ENCODE data around the gene CXCL10.

The CXCL10 gene

DNA sequence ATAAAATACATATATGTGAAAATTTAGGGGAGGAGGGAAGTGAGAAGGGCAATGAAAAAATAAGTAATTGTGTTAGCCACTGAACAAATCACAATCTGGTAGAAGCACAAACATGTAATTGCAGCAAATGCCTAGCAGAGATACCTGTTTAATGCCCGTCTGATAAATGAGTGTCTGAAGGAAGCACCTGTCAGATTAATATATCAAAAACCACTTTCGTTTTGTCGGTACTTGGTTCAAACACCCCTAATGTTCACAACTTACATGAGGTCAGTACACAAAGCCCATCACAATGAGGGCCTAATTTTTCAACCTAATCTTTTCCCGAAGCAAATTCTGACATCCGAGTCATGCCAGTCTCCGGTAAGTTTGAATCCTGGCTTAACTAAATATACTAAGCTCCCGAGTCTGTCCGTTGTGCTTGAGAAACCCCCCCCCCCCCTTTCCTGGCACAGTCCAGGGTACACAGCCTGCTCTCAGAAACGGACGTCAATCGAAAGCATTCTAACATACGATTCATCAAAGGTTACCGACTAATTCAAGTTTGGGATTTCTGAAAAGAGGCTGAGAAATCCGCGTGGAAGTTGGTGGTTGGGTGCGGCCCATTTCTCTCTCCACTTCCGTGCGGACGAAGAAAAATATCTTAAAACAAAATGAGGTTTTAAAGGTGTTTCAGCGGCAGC lies 33.3 kb downstream of the CXCL10 start:
- no peak for ATAC-seq

DNA sequence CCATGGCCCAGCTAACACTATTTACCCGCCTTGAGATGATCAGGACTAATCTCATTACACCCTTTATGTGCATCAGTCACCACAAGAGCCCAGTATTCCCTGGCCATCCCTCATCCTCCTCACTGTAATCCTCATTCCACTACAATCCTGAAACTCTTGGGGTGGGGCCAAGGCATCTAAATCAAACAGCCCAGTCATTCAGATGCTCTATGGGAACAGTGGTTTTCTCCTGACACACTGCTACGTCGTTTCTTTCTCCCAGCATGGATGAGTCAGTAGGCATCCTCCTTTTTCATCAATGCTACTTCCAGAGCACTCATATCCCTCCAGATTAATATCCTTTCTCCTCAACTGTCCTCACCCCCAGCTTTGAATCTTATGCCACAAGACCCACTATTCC lies 38.2 kb downstream of the CXCL10 start:
- ATAC-seq: no peak

DNA sequence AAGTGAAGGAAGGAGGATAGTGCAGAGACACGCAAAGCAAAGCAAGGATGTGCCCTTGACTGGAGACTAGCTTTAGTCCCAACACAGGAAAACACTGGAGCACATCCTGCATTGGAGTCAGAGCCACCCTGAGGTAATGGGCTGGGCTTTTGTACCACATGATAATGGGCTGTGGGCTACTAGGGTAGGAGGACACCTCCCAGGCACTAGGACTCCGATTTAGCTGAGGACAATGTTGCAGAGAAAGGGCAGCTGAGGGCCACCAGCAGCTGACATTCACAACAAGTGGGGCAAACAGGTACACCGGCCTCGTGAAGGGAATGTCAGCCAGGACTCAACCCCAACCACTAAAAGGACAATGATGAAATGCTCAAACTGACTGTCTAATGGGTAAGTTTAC lies 42.7 kb downstream of the CXCL10 start:
- no peak for ATAC-seq

DNA sequence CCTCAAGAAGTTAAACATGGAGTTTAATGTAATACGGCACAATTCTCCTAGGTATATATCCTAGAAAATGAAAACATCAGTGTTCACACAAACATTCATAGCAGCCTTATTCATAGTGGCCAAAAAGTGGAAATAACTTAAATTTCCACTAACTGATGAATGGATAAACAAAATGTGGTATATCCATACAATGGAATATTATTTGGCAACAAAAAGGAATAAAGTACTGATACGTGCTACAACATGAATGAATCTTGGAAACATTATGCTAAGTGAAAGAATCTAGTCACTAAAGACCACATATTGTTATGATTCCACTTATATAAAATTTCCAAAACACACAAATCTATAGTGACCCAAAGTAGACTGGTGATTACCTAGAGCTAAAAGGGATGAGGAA lies 47.1 kb downstream of the CXCL10 start:
- no peak for ATAC-seq

DNA sequence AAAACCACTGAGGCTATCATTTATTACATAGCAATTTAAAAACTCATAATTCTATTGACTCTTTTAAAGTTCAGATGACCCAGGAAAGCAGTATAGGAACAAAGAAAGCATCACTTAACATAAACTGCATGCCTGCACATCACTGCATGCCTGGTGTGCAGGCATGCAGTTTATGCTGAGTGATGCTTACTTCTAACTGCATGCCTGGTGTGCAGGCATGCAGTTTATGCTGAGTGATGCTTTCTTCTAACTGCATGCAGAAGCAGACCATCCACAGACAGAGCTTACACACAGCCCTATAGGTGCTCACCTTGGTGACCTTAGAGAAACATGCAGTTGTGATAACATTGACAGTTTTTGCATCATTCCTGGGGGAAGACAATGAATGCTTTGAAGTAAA lies 49.5 kb downstream of the CXCL10 start:
- no peak for ATAC-seq

All from activated CD4-positive, CD25-positive, alpha-beta regulatory T cell treated with anti-CD3 and anti-CD28 coated beads, Interleukin-2, amount 50 U/mL, for 24 hours (primary cell).